Stimulated activated CD4-positive, alpha-beta T cell treated with anti-CD3 and anti-CD28 coated beads, Interleukin-2, amount 100 ng/mL, for 4 hours (primary cell): ENCODE results near the gene THAP7.
A peak's percentile ranks its signal among the peaks of the same experiment; 100 is the strongest.

Experiments used
- DNase-seq: peaks from one replicate; pipeline ENCODE4 v3.0.0-alpha.2; 2020; ENCODE audit warnings: low read depth

THAP7 gene

DNA sequence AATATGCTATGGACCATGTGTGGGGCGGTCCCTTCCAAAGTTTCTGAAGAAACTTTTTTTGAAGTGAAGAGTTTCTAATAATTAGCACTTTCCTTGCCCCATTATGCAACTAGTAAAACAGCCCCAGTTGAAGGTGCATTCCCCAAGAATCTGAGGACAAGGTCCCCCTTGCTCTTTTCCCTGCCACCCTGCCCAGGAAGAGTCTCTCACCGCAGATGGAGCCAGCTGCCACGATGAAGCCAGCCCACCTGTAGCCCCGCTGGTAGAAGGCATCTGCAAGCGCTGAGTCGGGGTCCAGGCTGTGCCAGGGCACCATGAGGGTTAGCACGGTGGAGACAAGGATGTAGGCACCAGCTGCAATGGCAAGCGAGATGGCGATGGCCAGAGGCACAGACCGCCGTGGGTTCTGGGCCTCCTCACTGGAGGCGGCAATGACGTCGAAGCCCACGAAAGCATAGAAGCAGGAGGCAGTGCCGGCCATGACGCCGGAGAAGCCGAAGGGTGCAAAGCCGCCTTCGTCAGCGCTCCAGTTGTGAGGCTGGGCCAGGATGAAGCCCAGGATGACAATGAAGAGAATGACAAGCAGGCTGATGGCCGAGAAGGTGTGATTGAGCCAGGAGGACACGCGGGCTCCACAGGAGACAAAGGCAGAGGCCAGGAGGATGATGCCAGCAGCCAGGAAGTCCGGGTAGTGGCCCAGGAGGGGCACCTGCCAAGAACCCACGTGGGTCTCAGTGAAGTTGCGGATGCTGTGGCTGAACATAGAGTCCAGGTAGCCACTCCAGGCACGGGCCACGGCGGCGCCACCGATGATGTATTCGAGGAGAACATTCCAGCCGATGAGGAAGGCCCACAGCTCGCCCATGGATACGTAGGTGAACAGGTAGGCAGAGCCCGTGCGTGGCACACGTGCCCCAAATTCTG is 29.0 kb upstream of the THAP7 start:
- no peak for DNase-seq

DNA sequence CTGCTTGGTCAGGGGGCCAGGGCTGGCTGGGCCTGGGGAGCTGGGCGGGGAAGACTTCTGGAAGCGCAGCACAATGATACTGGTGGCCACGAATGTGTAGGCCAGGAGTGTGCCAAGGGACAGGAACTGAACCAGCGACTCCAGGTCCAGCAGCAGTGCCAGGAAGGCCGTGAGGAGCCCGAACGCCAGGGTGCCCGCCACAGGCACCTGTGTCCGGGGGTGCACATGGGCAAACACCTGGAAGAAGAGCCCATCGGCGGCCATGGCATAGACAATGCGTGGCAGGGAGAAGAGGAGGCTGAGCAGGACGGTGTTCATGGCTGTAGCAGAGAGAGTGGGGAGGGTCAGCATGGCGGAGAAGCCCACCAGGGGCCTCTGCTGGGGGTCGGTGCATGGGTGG is 28.1 kb upstream of the THAP7 start:
- no peak for DNase-seq

- DNase-seq: no peak
Observed at GRCh38 chr22:21029486-21030025, 27.6 kb upstream of the THAP7 start.

- no peak for DNase-seq
Observed at GRCh38 chr22:21028277-21029251, 26.6 kb upstream of the THAP7 start.

DNA sequence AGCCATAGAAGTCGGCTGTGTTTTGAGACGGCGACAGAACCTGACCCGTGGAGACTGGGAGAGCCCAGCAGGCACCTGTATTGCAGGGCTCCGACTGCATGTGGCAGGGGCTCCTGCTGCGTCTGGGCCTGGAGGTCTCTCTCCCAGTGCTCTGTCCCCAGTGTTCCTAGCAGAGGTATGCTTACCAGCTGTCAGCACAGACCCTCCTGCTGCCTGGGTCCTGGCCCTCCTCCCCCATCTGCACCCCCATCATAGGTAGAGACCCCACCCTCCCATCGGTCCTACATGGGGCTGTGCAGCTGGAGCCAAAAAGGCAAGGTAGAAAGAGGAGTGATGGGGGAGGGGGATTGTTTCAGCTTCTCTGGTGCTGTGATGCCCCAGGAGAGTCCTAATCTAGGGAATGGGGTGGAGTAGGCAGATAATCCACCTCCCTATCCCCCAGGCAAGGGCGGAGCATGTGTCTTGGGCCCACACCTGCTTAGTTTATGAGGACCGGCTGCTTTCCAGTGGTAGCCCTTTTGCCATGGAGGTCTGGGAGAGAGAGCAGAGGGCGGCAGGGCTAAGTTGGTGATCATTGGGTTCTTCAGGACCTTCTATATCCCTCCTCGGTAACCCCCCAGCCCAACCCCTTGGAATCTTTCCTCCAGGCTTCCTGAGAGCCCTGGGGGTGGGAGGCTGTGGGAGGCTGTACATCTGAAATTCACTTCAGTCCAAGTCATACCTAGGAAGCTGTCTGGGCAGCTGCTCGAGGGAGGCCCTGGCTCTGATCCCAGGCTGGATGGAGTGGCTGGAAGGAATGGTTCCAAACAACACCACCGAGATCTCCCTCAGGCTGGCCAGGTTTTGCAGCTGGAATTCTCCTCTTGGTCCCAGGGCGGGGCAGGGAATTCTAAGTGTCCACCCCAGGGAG is 25.1 kb upstream of the THAP7 start:
- no peak for DNase-seq

- DNase-seq: no peak
Observed at GRCh38 chr22:21025763-21026755, 24.1 kb upstream of the THAP7 start.

DNA sequence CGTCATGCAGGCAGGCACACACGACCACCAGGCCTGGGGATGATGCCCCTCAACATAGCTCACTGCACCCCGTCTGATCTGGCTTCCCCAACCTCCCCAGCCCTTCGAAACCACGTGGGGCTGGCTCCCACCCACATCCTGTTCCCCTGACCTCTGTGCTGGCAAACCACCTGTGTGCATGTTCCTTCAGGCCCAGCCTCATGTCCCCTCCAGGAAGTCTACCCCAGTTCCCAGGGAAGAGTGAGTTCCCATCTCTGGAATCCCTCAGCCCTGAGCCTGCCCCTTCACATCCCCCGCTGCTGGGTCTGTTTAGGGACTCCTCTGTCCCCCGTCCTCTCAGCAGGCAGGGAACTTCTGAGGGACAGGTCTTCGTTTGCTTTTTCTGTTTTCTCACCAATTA is 23.3 kb upstream of the THAP7 start:
- no peak for DNase-seq

DNA sequence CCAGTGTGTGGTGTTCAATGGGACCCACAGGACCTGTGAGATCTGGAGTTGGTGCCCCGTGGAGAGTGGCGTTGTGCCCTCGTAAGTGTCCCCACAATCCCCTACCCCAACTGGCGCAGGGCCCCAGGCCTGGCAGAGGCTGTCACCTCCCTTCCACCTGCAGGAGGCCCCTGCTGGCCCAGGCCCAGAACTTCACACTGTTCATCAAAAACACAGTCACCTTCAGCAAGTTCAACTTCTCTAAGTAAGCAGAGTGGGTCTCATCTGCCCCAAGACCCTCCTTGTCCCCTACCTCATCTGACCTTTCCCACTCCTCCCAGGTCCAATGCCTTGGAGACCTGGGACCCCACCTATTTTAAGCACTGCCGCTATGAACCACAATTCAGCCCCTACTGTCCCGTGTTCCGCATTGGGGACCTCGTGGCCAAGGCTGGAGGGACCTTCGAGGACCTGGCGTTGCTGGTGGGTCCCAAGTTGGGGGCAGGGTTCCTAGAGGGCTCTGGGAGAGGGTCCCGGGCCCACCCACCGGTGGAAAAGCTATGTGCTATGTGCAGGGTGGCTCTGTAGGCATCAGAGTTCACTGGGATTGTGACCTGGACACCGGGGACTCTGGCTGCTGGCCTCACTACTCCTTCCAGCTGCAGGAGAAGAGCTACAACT is 21.2 kb upstream of the THAP7 start:
- no peak for DNase-seq

- no peak for DNase-seq
Observed at GRCh38 chr22:21022507-21022906, 20.6 kb upstream of the THAP7 start.

DNA sequence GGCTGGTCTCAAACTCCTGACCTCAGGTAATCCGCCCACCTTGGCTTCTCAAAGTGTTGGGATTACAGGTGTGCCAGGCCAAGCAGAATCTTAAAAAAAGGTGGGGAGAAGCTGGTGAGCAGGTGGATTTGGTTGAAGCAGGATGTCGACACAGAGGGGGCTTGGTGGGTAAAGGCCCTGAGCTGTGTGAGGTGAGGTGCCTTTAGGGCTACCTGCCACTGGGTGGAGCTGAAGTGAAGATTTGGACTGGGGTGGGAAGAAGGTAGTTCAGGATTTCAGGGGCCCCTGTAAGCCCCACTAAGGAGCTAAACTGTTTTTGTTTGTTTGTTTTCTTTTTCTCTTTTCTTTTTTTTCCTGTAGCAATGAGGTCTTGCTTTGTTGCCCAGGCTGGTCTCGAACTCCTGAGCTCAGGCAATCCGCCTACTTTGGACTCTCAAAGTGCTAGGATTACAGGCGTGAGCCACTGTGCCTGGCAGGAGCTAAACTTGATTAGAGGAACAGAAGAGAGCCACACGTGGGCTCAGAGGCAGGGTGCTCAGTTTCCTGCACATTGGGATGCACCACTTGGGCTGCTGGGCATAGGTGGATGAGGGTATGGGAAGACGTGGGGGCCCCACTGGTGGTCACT is 19.0 kb upstream of the THAP7 start:
- no peak for DNase-seq

DNA sequence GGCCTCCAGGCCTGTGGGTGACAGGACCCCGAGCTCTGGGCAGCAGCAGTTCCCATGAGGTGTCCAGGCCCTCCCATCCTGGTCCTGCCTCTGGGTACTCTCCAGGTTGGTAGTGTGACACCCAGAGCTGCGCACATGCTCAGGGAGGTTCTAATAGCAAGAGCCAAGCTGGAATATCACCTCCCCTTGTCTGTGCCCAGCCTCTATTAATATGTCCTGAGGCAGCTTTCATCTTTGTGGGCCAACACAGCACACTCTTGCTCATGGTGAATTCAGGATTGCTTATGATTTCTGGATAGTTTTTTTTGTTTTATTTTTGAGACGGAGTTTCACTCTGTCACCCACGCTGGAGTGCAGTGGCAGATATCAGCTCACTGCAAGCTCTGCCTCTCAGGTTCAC is 16.4 kb upstream of the THAP7 start:
- no peak for DNase-seq

DNA sequence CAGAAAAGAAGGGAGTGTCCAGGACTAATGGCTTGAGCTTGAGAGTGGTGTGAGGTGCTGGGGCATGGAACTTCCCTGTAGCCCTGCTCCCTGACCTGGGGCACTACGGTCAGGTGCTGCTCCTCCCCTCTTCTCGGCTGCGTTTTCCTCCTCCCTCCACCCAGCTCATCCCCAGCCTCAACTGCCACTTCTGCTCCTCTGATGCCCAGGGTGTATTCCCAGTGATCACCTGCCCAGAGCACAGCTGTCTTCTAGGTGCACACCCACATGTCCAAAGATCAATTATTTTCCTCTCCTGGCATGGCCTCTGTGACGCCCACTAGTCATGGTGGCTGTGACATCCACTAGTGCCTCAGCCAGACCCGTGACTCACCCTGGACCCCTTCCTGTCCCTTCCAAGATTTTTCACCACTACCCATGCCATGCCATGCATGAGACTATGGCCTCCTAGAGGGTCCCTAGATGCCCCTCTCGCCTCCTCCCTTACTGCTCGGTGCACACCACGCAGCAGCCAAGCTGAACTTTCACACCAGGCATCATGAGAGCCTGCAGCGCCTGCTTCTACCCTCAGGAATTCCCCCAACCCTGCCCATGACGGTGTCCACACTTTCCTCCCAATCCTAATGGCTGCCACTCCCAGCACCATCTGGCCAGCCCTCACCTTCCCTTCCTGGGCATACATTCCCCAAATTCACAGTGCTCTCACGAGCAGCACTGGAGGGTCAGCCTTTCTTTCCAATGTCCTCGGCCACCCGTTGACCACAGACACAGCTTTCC is 14.9 kb upstream of the THAP7 start:
- no peak for DNase-seq

GRCh38 chr22:21015466-21016006 is 13.6 kb upstream of the THAP7 start:
- DNase-seq: no peak

GRCh38 chr22:21014726-21015465 is 13.0 kb upstream of the THAP7 start, which contains the start of gene P2RX6:
Gene P2RX6 (plus strand): TSS chr22:21015165. CDS start chr22:21015175, 10 bp downstream.
- DNase-seq: no peak

DNA sequence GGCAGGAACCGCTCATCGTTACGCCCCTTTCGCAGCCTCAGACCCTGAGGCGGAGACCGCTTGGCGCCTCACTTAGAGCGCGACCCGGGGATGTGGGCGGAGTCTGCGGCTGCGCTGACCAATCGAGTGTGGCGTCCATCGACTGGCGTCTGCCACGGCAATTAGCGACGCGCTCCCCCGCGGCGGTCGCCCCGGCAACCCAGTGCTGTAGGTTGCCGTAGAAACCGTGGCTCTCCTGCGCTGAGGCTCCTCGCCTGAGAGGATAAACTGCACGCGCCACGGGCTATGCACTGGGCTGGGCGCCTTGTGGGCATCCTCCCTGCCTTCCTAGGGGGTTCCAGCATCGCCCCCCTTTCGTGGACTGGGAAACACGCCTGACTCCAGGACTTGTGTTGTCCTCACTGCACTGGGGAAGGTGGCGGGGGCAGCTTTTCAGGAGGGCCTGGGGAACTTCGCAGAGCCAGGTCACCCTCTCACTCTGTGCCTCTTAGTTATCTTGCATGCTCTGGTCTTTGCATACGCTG is 12.3 kb upstream of the THAP7 start:
- DNase-seq: peak; percentile 55

GRCh38 chr22:21013657-21014201 is 11.8 kb upstream of the THAP7 start:
- DNase-seq: no peak
